CD4-positive, CD25-positive, alpha-beta regulatory T cell (primary cell): ENCODE measurements around the gene MAGI2. TPM values are rescaled to one million over a fixed set of nuclear protein-coding genes. Genes with fewer than 3 reads are reported as not detected.

Source experiments
- ATAC-seq, 2 donors: fragments of 150-1000 bp; cut with Tn5 transposase; one replicate each; pipeline ENCODE4 v1.10.0; 2021; ENCODE audit warnings: low read depth in 2 of 2, moderate number of reproducible peaks in 2 of 2, moderate library complexity in 1 of 2
- DNase-seq, 3 donors: peaks; one replicate each; pipeline versions ENCODE4 v3.0.0 to v3.0.0-alpha.2; 2012 to 2022; ENCODE audit warnings: mixed read lengths in 1 of 3
- H3K27ac ChIP-seq: one replicate; pipeline ENCODE4 v1.7.0; 2013; ENCODE audit warnings: mild to moderate bottlenecking, low read length; ENCODE audit not compliant: insufficient read depth, poor library complexity, severe bottlenecking
- H3K27me3 ChIP-seq: one replicate; pipeline ENCODE4 v1.7.0; 2013; ENCODE audit warnings: low read length; ENCODE audit not compliant: control insufficient read depth, insufficient read depth
- H3K36me3 ChIP-seq: one replicate; pipeline ENCODE4 v1.7.0; 2013; ENCODE audit warnings: mild to moderate bottlenecking, low read length, moderate library complexity; ENCODE audit not compliant: control insufficient read depth, insufficient read depth
- H3K4me1 ChIP-seq: 2 replicates; pipeline ENCODE4 v1.7.0; 2013; ENCODE audit warnings: mild to moderate bottlenecking, low read length; ENCODE audit not compliant: insufficient read depth, control insufficient read depth, poor library complexity, severe bottlenecking
- H3K4me3 ChIP-seq: one replicate; pipeline ENCODE4 v1.7.0; 2013; ENCODE audit warnings: low read depth, mild to moderate bottlenecking, low read length, moderate library complexity
- H3K9me3 ChIP-seq, 2 experiments: 1 replicate in 1 of 2; 2 replicates in 1 of 2; pipeline ENCODE4 v1.7.0; 2013; ENCODE audit warnings: low read length in 2 of 2, mild to moderate bottlenecking in 1 of 2, moderate library complexity in 1 of 2; ENCODE audit not compliant: control insufficient read depth in 2 of 2
- H3K27ac Mint-ChIP-seq, 3 donors: one replicate each; pipeline ENCODE4 v1.8.0; 2020 to 2022; ENCODE audit warnings: mild to moderate bottlenecking in 3 of 3, mixed read lengths in 3 of 3, moderate library complexity in 2 of 3
- H3K27me3 Mint-ChIP-seq: one replicate; pipeline ENCODE4 v1.8.0; 2022; ENCODE audit warnings: mild to moderate bottlenecking, mixed read lengths
- H3K36me3 Mint-ChIP-seq: one replicate; pipeline ENCODE4 v1.8.0; 2020; ENCODE audit warnings: mixed read lengths
- H3K4me1 Mint-ChIP-seq, 4 donors: one replicate each; pipeline ENCODE4 v1.8.0; 2020 to 2022; ENCODE audit warnings: mixed read lengths in 4 of 4, mild to moderate bottlenecking in 1 of 4
- H3K4me3 Mint-ChIP-seq, 4 donors: one replicate each; pipeline ENCODE4 v1.8.0; 2020 to 2022; ENCODE audit warnings: mild to moderate bottlenecking in 4 of 4, mixed read lengths in 4 of 4, moderate library complexity in 3 of 4
- H3K9me3 Mint-ChIP-seq, 7 donors: one replicate each; pipeline ENCODE4 v1.8.0; 2020 to 2022; ENCODE audit warnings: mixed read lengths in 7 of 7, mild to moderate bottlenecking in 3 of 7, moderate library complexity in 2 of 7
- polyA plus RNA-seq, 4 donors: library from polyadenylated mRNA; unstranded; fragments of 300-500 nt; fragmentation: Illumina TruSeq; gene quantifications; one replicate each; pipeline ENCODE4 v1.2.3, GENCODE V29; 2021
- total RNA-seq: library from RNA; stranded (reverse); gene quantifications from one replicate; pipeline ENCODE4 v1.2.3, GENCODE V29; 2022

The MAGI2 gene
- total and polyA plus RNA-seq, 5 donors from 2014 or later = not detected

- Histone ChIP-seq H3K4me3 (no peak overlapping the region), H3K9me3 (no peaks in the 10 kb centered on the region), H3K27ac (no peak overlapping the region), H3K4me1 (no peaks in the 10 kb centered on the region), H3K27me3 (no peaks in the 10 kb centered on the region), H3K36me3 (no peaks in the 10 kb centered on the region)
- DNase-seq = no peak
- peaks cover 8% of the 10 kb centered on the region for H3K27me3 Mint-ChIP-seq
- no peak overlapping the region for H3K4me3 Mint-ChIP-seq
- no peaks in the 10 kb centered on the region for H3K36me3 Mint-ChIP-seq
- H3K27ac Mint-ChIP-seq = no peak overlapping the region
- no peak for ATAC-seq
- no peaks in the 10 kb centered on the region for H3K4me1 Mint-ChIP-seq
- H3K9me3 Mint-ChIP-seq = peaks cover 0 to 2% (median 1%) of the 10 kb centered on the region in 7 donors
These were observed 1054.3 kb downstream of the MAGI2 start for GRCh38 chr7:78399033-78399769.

GRCh38 chr7:78398576-78398975, 1054.9 kb downstream of the MAGI2 start:
- Mint-ChIP-seq H3K27me3 (peaks cover 8% of the 10 kb centered on the region), H3K4me1 (no peaks in the 10 kb centered on the region), H3K36me3 (no peaks in the 10 kb centered on the region), H3K27ac (no peak overlapping the region), H3K9me3 (peaks cover 0 to 2% (median under 1%) of the 10 kb centered on the region in 7 donors), H3K4me3 (no peak overlapping the region)
- Histone ChIP-seq H3K9me3 (no peaks in the 10 kb centered on the region), H3K36me3 (no peaks in the 10 kb centered on the region), H3K27me3 (no peaks in the 10 kb centered on the region), H3K4me1 (no peaks in the 10 kb centered on the region), H3K4me3 (no peak overlapping the region), H3K27ac (no peak overlapping the region)
- DNase-seq (no peak), ATAC-seq (no peak)

GRCh38 chr7:78398081-78398480, 1055.4 kb downstream of the MAGI2 start:
- Histone ChIP-seq H3K9me3 (no peaks in the 10 kb centered on the region), H3K27ac (no peak overlapping the region), H3K27me3 (no peaks in the 10 kb centered on the region), H3K4me1 (no peaks in the 10 kb centered on the region), H3K4me3 (no peak overlapping the region), H3K36me3 (no peaks in the 10 kb centered on the region)
- Mint-ChIP-seq H3K27me3 (peaks cover 8% of the 10 kb centered on the region), H3K9me3 (peaks cover 0 to 2% (median 0%) of the 10 kb centered on the region in 7 donors), H3K4me3 (no peak overlapping the region), H3K36me3 (no peaks in the 10 kb centered on the region), H3K4me1 (no peaks in the 10 kb centered on the region), H3K27ac (no peak overlapping the region)
- ATAC-seq (no peak), DNase-seq (no peak)

GRCh38 chr7:78396210-78396609, 1057.3 kb downstream of the MAGI2 start:
- DNase-seq (no peak), ATAC-seq (no peak)
- Mint-ChIP-seq H3K4me1 (no peaks in the 10 kb centered on the region), H3K27ac (no peak overlapping the region), H3K36me3 (no peaks in the 10 kb centered on the region), H3K4me3 (no peak overlapping the region), H3K27me3 (peaks cover 13% of the 10 kb centered on the region), H3K9me3 (peaks cover 0 to 2% (median 0%) of the 10 kb centered on the region in 7 donors)
- no peaks in the 10 kb centered on the region for H3K27me3 ChIP-seq
- no peaks in the 10 kb centered on the region for H3K36me3 ChIP-seq
- no peaks in the 10 kb centered on the region for H3K9me3 ChIP-seq
- H3K4me3 ChIP-seq = no peak overlapping the region
- H3K4me1 ChIP-seq = no peaks in the 10 kb centered on the region
- no peak overlapping the region for H3K27ac ChIP-seq

- Mint-ChIP-seq H3K27ac (no peak overlapping the region), H3K36me3 (no peaks in the 10 kb centered on the region), H3K4me3 (no peak overlapping the region), H3K4me1 (no peaks in the 10 kb centered on the region), H3K9me3 (peaks cover 0 to 2% (median 0%) of the 10 kb centered on the region in 7 donors), H3K27me3 (peaks cover 13% of the 10 kb centered on the region)
- H3K4me3 ChIP-seq = no peak overlapping the region
- ATAC-seq (no peak), DNase-seq (no peak)
- no peaks in the 10 kb centered on the region for H3K9me3 ChIP-seq
- H3K4me1 ChIP-seq = no peaks in the 10 kb centered on the region
- no peaks in the 10 kb centered on the region for H3K27me3 ChIP-seq
- no peak overlapping the region for H3K27ac ChIP-seq
- no peaks in the 10 kb centered on the region for H3K36me3 ChIP-seq
These were observed 1058.0 kb downstream of the MAGI2 start for GRCh38 chr7:78395298-78396036.

GRCh38 chr7:78389022-78389421, 1064.4 kb downstream of the MAGI2 start:
- Histone ChIP-seq H3K27me3 (no peaks in the 10 kb centered on the region), H3K4me1 (no peaks in the 10 kb centered on the region), H3K4me3 (no peak overlapping the region), H3K27ac (no peak overlapping the region), H3K9me3 (no peaks in the 10 kb centered on the region), H3K36me3 (no peaks in the 10 kb centered on the region)
- Mint-ChIP-seq H3K4me3 (no peak overlapping the region), H3K27me3 (peaks cover 5% of the 10 kb centered on the region), H3K27ac (no peak overlapping the region), H3K9me3 (no peaks in the 10 kb centered on the region), H3K4me1 (no peaks in the 10 kb centered on the region), H3K36me3 (no peaks in the 10 kb centered on the region)
- DNase-seq = no peak
- no peak for ATAC-seq

- ATAC-seq = no peak
- no peaks in the 10 kb centered on the region for H3K36me3 Mint-ChIP-seq
- H3K4me1 ChIP-seq = no peaks in the 10 kb centered on the region
- H3K9me3 Mint-ChIP-seq = no peaks in the 10 kb centered on the region
- no peak overlapping the region for H3K4me3 ChIP-seq
- no peak overlapping the region for H3K27ac ChIP-seq
- no peak for DNase-seq
- H3K9me3 ChIP-seq = no peaks in the 10 kb centered on the region
- no peak overlapping the region for H3K4me3 Mint-ChIP-seq
- H3K27me3 Mint-ChIP-seq = no peaks in the 10 kb centered on the region
- H3K4me1 Mint-ChIP-seq = no peaks in the 10 kb centered on the region
- no peaks in the 10 kb centered on the region for H3K27me3 ChIP-seq
- no peak overlapping the region for H3K27ac Mint-ChIP-seq
- H3K36me3 ChIP-seq = no peaks in the 10 kb centered on the region
These were observed 1066.9 kb downstream of the MAGI2 start for GRCh38 chr7:78386520-78386919.
